ENCODE measurements around the gene GTF3C6.

DNA sequence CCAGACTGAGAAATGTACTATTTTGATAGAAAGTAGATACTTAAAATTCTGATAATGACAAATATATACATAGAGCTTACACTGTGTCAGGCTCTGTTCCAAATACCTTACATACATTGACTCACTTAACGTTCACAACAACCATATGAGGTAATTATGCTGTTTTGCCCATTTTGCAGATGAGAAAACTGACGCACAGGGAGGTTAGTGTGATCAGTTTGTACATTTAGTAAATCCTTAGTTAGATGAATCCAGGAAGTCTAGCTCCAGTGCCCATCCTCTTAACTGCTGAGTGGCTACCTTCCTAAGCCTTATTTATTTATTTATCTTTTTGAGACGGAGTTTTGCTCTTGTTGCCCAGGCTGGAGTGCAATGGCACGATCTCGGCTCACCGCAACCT, 23.3 kb upstream of the GTF3C6 start:
- no peak for TF ChIP-seq POLR2A (IDR thresholded peaks at IDR 0.05)
- TF ChIP-seq, protein P1, sequence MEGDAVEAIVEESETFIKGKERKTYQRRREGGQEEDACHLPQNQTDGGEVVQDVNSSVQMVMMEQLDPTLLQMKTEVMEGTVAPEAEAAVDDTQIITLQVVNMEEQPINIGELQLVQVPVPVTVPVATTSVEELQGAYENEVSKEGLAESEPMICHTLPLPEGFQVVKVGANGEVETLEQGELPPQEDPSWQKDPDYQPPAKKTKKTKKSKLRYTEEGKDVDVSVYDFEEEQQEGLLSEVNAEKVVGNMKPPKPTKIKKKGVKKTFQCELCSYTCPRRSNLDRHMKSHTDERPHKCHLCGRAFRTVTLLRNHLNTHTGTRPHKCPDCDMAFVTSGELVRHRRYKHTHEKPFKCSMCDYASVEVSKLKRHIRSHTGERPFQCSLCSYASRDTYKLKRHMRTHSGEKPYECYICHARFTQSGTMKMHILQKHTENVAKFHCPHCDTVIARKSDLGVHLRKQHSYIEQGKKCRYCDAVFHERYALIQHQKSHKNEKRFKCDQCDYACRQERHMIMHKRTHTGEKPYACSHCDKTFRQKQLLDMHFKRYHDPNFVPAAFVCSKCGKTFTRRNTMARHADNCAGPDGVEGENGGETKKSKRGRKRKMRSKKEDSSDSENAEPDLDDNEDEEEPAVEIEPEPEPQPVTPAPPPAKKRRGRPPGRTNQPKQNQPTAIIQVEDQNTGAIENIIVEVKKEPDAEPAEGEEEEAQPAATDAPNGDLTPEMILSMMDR (IDR thresholded peaks at IDR 0.05), result no peak
- TF ChIP-seq POLR2AphosphoS5 (IDR thresholded peaks at IDR 0.05; ENCODE audit: insufficient read depth in 1 of 2, low read depth in 1 of 2), result no peak
